Vagina (tissue), 2 donors: ENCODE measurements around the gene CPN2.

Experiments used
- CTCF ChIP-seq, 3 experiments: fragments of 450-650 bp in 2 of 3; fragments of 200-600 bp in 1 of 3; sonication (generic) in 1 of 3; IDR thresholded peaks; one replicate each; pipeline ENCODE4 v1.5.1; 2017 to 2019; ENCODE audit warnings: antibody characterized with exemption in 3 of 3, mild to moderate bottlenecking in 2 of 3, moderate library complexity in 2 of 3
- POLR2A ChIP-seq, 2 donors: fragments of 450-650 bp; IDR thresholded peaks; one replicate each; pipeline ENCODE4 v1.6.1; 2017; ENCODE audit warnings: antibody characterized with exemption in 2 of 2, mild to moderate bottlenecking in 2 of 2, moderate library complexity in 2 of 2
- POLR2AphosphoS5 ChIP-seq, 2 donors: sonication (generic); formaldehyde crosslinking; IDR thresholded peaks; one replicate each; pipeline ENCODE4 v1.9.0; 2017; ENCODE audit warnings: antibody characterized with exemption in 2 of 2, mild to moderate bottlenecking in 2 of 2, low read depth in 1 of 2; ENCODE audit not compliant: insufficient read depth in 1 of 2

- TF ChIP-seq CTCF (IDR thresholded peaks at IDR 0.05) = no peak
- TF ChIP-seq POLR2A (IDR thresholded peaks at IDR 0.05) = no peak
- no peak for TF ChIP-seq POLR2AphosphoS5 (IDR thresholded peaks at IDR 0.05; ENCODE audit: insufficient read depth in 1 of 2, low read depth in 1 of 2)
These were observed 48.0 kb upstream of the CPN2 start, which contains the start of gene GP5 for GRCh38 chr3:194399166-194399565.
